GM12891 (cell line): ENCODE measurements around the gene MICU1.

Experiments
- POLR2A ChIP-seq: IDR thresholded peaks from 2 replicates; pipeline ENCODE4 v1.6.1; 2011; ENCODE audit warnings: low read depth, low read length, control low read depth
- POLR2AphosphoS5 ChIP-seq: IDR thresholded peaks from 2 replicates; pipeline ENCODE4 v1.6.1; 2011; ENCODE audit warnings: low read depth, low read length, control low read depth
- POU2F2 ChIP-seq: IDR thresholded peaks from 2 replicates; pipeline ENCODE4 v1.6.1; 2011; ENCODE audit warnings: low read depth, mild to moderate bottlenecking, control low read depth, low read length, moderate library complexity
- TAF1 ChIP-seq: IDR thresholded peaks from 2 replicates; pipeline ENCODE4 v1.6.1; 2011; ENCODE audit warnings: low read depth, low read length, control low read depth

DNA sequence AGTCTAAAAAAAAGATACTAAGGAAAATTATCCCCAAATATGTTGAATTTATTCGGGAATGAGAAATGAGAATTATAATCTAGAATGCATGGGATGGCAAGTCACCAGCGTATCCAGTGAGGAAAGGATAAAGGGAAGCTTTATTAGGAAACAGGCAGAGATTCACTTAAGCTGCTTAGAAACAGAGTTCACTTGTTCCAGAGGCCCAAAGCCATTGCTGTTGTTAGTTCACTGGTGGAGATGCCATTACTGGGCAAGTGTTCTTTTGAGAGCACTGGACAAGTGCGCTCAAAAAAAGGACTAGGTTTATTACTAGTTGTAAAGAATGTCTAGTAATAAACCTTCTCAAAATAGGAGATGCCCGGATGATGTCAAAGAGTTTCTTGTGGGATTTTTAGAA is 51.2 kb downstream of the MICU1 start:
- TF ChIP-seq POLR2AphosphoS5 (no peak), TAF1 (no peak), POLR2A (no peak), POU2F2 (no peak)
